NCI-H1092 (cell line): ENCODE measurements around the gene FZD2.
"Not testable (repeated sequence)": the region's sequence is repeated elsewhere in the genome, so short reads cannot be mapped to it uniquely, and the experiment has no call there.

Source experiments
- DNase-seq: peaks from one replicate; lab custom pipeline; 2025; lab: John Stamatoyannopoulos, UW

Gene FZD2

GRCh38 chr17:44546671-44547606, 10.3 kb upstream of the FZD2 start:
- no peak for DNase-seq

GRCh38 chr17:44547625-44548267, 9.5 kb upstream of the FZD2 start:
- no peak for DNase-seq

DNA sequence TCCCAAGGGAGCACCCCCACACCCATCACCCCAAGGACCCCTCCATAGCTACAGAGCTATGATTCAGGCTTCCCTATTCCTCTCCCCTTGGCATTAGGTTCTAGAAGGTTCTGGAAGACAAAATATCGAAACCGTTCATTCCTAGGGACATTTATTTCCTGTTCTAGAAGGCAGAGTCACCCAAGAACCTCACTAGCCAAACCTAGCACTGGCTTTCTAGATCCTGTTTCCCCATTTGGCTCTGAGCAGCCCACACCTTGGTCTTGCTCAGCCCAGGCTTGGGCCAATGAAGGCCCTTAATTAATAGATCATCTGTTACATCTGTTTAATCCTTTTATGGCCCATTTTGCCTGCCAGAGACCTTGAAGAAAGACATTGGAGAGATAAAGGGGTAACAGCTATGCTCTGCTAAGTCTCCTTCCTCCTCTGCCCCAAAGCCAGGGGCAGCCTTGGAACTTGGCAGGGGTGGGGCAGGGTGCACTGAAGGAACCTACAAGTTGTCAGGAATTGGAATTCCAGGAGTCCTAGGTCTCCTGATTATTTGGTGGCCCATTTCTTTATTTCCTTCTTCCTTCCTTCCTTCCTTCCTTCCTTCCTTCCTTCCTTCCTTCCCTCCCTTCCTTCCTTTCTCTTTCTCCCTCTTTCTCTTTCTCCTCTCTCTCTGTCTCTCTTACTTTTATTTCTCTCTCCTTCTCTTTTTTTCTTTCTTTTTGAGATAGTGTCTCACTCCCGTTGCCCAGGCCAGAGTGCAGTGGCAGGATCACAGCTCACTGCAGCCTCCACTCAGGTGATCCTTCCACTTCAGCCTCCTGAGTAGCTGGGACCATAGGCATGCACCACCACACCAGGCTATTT, 8.7 kb upstream of the FZD2 start:
- DNase-seq = no peak

DNA sequence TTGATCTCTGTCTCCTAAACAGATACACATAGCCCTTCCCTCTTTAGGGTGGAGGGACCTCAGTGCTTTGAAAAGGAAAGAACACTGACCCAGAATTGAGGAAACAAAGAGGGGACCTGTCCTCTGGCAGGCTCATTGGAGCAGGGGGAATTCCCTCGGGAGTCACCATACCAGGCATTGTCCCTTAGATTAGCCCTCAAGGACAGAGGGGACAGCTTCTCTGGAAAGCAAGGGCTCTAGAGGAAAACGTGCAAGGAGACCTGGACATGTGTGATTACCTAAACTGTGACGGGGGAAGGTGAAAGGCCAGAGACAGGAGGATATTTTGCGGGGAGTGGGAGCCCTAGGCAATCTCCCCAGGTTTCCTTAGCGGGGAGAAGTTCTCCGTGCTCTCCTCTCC, 7.6 kb upstream of the FZD2 start:
- DNase-seq = no peak

- no peak for DNase-seq
Measured at GRCh38 chr17:44552361-44552760, 4.9 kb upstream of the FZD2 start.

DNA sequence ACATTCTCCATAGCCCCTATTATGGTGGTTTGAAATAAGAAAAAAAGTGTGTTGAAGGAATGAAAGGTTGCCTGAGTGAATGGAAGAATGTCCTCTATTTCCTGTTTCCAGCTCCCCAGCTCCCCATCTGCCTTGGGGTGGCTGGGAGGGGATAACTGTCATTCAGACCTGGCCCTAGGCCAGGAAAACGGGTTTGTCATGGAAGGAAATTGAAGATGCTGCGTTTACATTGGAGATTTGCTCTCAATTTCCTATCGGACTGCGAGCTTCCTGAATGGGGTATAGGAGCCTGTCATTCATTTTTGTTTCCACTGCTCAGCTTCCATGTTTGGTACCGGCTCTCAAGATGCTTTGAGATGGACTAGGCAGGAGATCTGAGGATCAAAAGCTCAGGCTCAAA, 2.2 kb upstream of the FZD2 start:
- no peak for DNase-seq

- no peak for DNase-seq
Measured at GRCh38 chr17:44556166-44556831, 985 bp upstream of the FZD2 start.

GRCh38 chr17:44557651-44558285, 484 bp downstream of the FZD2 start:
- peak; percentile 14 for DNase-seq

- no peak for DNase-seq
Measured at GRCh38 chr17:44558334-44558709, 1.0 kb downstream of the FZD2 start.

- no peak for DNase-seq
Measured at GRCh38 chr17:44558710-44559633, 1.7 kb downstream of the FZD2 start.

GRCh38 chr17:44559634-44560554, 2.6 kb downstream of the FZD2 start:
- DNase-seq = no peak

DNA sequence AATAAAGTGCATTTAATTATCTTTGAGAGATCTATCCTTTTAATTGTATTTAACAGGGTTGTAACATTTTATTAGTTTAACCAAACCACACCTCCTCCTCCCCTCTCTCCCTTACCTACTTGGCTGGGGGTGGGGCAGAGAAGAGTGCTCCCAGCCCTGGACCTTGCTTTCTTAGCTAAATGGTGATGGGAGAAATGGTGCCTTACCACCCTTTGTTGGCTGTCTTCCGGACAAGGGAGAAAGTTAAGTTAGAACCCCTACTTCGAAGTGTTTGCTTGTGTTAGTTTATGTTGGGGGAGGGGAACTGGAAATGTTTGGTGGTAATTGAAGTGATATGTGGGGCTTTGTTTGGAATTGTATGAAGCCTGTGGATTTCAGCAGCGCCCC, 3.9 kb downstream of the FZD2 start:
- no peak for DNase-seq

DNA sequence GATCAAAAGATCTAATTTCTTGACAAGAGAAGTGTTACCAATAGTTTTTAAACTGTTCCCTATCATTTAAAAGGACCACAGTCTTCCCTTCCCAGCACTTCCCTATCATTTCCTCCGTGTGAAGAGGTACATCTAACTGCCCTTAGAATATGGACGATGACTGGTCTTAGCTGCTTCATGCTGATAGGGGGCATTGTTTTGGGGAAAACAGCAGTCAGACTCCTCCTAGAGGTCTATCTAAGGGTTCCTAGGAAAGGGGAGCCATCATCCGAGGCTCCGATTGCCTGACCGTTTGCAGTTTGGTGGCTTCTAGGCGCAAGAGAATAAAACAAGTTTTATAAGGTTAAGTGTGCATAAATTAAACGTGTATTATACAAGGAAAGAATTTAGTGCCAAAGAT, 7.1 kb downstream of the FZD2 start:
- DNase-seq = no peak

DNA sequence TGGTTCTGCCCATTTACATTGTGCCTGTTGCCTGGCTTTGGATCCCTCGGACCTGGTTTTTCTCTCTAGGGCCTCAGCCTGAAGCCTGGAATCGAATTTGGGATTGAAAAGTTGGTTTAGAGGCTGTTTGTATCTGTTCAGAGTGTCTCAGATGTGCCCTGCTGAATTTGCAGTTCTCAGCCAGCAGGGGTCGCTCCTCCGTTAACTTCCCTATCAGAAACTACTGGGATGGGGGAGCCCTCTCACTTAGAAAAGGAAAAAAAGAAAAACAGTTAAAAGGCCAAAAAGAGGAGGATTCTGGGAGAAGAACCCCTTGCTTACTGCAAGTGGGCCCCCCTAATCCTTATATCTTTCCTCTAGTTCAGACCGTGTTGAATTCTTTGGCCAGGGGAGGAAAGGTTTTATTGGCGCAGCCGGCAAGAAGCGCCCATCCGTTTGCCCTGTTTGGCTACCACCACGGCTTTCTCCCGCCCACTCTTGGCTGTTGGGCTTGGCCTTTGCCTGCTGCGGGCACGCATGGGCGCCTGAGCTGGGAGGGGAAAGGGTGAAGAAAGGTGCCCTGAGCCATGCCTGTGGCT, 8.7 kb downstream of the FZD2 start:
- DNase-seq = no peak

- DNase-seq = not testable (repeated sequence)
Measured at GRCh38 chr17:44568311-44568944, 11.1 kb downstream of the FZD2 start.

DNA sequence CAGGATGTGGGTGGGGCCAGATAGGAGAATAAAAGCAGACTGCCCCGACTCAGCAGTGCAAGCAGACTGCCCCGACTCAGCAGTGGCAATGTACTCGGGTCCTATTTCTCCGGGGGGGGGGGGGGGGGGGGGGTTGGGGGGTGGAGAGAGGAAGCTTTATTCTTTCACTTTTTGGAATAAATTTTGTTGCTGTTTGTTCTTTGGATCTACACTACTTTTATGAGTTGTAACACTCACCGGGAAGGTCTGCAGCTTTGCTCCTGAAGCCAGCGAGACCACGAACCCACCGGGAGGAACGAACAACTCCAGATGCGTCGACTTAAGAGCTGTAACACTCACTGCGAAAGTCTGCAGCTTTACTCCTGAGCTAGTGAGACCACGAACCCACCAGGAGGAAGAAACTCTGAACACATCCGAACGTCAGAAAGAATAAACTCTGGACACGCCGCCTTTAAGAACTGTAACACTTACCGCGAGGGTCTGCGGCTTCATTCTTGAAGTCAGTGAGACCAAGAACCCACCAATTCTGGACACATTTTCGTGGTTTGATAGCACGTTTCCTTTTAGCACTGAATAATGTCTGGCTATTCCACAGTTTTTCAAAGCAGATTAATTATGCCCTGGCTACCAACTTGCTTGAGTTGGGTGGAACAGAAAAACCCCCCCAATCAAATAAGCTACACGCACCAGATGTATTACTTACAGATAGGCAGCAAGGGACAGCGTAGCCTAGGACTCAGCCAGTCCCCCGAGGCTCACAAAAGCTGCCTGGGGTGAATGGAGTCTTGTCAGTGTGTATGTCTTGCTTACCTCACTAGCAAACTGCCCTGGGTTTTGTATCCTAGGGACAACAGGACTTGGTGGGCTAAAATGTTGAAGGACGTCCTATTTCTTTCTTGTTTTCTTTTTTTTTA, 11.9 kb downstream of the FZD2 start:
- no peak for DNase-seq

DNA sequence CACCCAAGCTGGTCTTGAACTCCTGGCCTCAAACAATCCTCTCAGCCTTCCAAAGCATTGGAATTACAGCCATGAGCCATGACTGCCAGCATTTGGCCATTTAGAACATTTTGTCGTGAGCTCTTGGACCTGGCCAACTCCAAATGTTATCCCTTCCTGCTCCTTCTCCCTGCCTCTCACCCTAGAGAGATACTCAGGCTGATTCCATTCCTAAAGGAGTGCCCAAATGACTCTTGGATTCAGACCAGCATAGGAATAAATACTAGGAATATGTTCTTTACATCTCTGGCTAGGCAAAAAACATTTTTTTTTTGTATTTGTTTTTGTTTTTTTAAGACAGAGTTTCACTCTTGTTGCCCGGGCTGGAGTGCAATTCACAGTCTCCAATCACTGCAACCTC, 15.5 kb downstream of the FZD2 start:
- no peak for DNase-seq
